GM23338 (cell line): ENCODE results near the gene CCDC3. TPM values are rescaled to one million over a fixed set of nuclear protein-coding genes. Genes with fewer than 3 reads are reported as not detected.

Experiments
- ATAC-seq: fragments of 200-7000 bp; cut with Tn5 transposase; 3 replicates; pipeline ENCODE4 v1.9.1; 2020
- DNase-seq: peaks from one replicate; pipeline ENCODE4 v3.0.0-alpha.2; 2015; ENCODE audit warnings: low spot score
- H2AFZ ChIP-seq: fragments of 200-600 bp; sonication (generic); 2 replicates; pipeline ENCODE4 v1.8.0; 2016; ENCODE audit warnings: antibody characterized with exemption, mild to moderate bottlenecking, moderate library complexity
- H3F3A ChIP-seq: fragments of 200-600 bp; sonication (generic); replicated peaks from 2 replicates; pipeline ENCODE4 v1.8.0; 2017; ENCODE audit warnings: antibody characterized with exemption, mixed run types, low read depth
- H3K27ac ChIP-seq: fragments of 200-600 bp; sonication (generic); 2 replicates; pipeline ENCODE4 v1.6.1; 2016; ENCODE audit warnings: low read depth
- H3K27me3 ChIP-seq: fragments of 200-600 bp; sonication (generic); 2 replicates; pipeline ENCODE4 v1.8.0; 2016; ENCODE audit warnings: mild to moderate bottlenecking, mixed run types, moderate library complexity; ENCODE audit not compliant: insufficient read depth
- H3K36me3 ChIP-seq: fragments of 200-600 bp; sonication (generic); 2 replicates; pipeline ENCODE4 v1.8.0; 2016; ENCODE audit warnings: mild to moderate bottlenecking; ENCODE audit not compliant: insufficient read depth
- H3K4me1 ChIP-seq: fragments of 200-600 bp; sonication (generic); 2 replicates; pipeline ENCODE4 v1.8.0; 2016; ENCODE audit warnings: mild to moderate bottlenecking, moderate library complexity; ENCODE audit not compliant: insufficient read depth
- H3K4me2 ChIP-seq: fragments of 200-600 bp; sonication (generic); 2 replicates; pipeline ENCODE4 v1.7.1; 2017; ENCODE audit warnings: mixed run types
- H3K4me3 ChIP-seq: fragments of 200-600 bp; sonication (generic); 2 replicates; pipeline ENCODE4 v1.6.1; 2016; ENCODE audit warnings: mixed run types
- H3K79me2 ChIP-seq: fragments of 200-600 bp; sonication (generic); replicated peaks from 2 replicates; pipeline ENCODE4 v1.8.0; 2017; ENCODE audit warnings: mild to moderate bottlenecking; ENCODE audit not compliant: insufficient read depth
- H3K9me2 ChIP-seq: fragments of 200-600 bp; sonication (generic); 2 replicates; pipeline ENCODE4 v1.8.0; 2017; ENCODE audit not compliant: insufficient read depth
- H4K20me1 ChIP-seq: fragments of 200-600 bp; sonication (generic); replicated peaks from 2 replicates; pipeline ENCODE4 v1.8.0; 2017; ENCODE audit warnings: mild to moderate bottlenecking; ENCODE audit not compliant: insufficient read depth
- H3K27ac Mint-ChIP-seq: 2 replicates; pipeline ENCODE4 v1.8.0; 2020; ENCODE audit warnings: inconsistent platforms, mild to moderate bottlenecking, moderate library complexity, mixed read lengths
- H3K27me3 Mint-ChIP-seq: 3 replicates; pipeline ENCODE4 v1.8.0; 2022; ENCODE audit warnings: low read depth, mild to moderate bottlenecking, moderate library complexity, mixed read lengths, inconsistent platforms; ENCODE audit not compliant: insufficient read depth, poor library complexity
- H3K36me3 Mint-ChIP-seq: 3 replicates; pipeline ENCODE4 v1.8.0; 2021; ENCODE audit warnings: low read depth, mild to moderate bottlenecking, inconsistent platforms, moderate library complexity, mixed read lengths
- H3K4me1 Mint-ChIP-seq: 3 replicates; pipeline ENCODE4 v1.8.0; 2020; ENCODE audit warnings: mild to moderate bottlenecking, inconsistent platforms, mixed read lengths
- H3K4me3 Mint-ChIP-seq: 3 replicates; pipeline ENCODE4 v1.8.0; 2021; ENCODE audit warnings: moderate library complexity, mild to moderate bottlenecking, inconsistent platforms, mixed read lengths
- H3K9me3 Mint-ChIP-seq: 3 replicates; pipeline ENCODE4 v1.8.0; 2020; ENCODE audit warnings: moderate library complexity, mild to moderate bottlenecking, inconsistent platforms, mixed read lengths
- CREB1 ChIP-seq: fragments of 250-450 bp; sonication (Bioruptor Pico); IDR thresholded peaks from 2 replicates; pipeline ENCODE4 v1.5.0; 2020; ENCODE audit warnings: low read depth, mild to moderate bottlenecking, moderate library complexity
- CTCF ChIP-seq, 2 experiments: fragments of 200-600 bp in 1 of 2; sonication (generic) in 1 of 2; conservative IDR thresholded peaks; 2 replicates each; pipeline versions ENCODE4 v1.5.1 to v1.6.1; 2016 to 2017; ENCODE audit warnings: antibody characterized with exemption in 2 of 2, low read depth in 2 of 2, mild to moderate bottlenecking in 2 of 2, moderate library complexity in 1 of 2
- ETS1 ChIP-seq: IDR thresholded peaks from 2 replicates; pipeline ENCODE4 v1.6.1; 2016; ENCODE audit warnings: antibody characterized with exemption
- EZH2 ChIP-seq: fragments of 200-600 bp; sonication (generic); IDR thresholded peaks from one replicate; pipeline ENCODE4 v1.8.0; 2017; ENCODE audit warnings: antibody characterized with exemption, mild to moderate bottlenecking, low read depth; ENCODE audit not compliant: unreplicated experiment
- EZH2phosphoT487 ChIP-seq: fragments of 200-600 bp; sonication (generic); IDR thresholded peaks from one replicate; pipeline ENCODE4 v1.8.1; 2018; ENCODE audit warnings: antibody characterized with exemption; ENCODE audit not compliant: unreplicated experiment
- JUNB ChIP-seq: IDR thresholded peaks from one replicate; pipeline ENCODE4 v1.6.1; 2016; ENCODE audit warnings: antibody characterized with exemption; ENCODE audit not compliant: unreplicated experiment
- NANOG ChIP-seq: IDR thresholded peaks from 2 replicates; pipeline ENCODE4 v1.6.1; 2016; ENCODE audit warnings: antibody characterized with exemption, borderline replicate concordance
- POLR2AphosphoS5 ChIP-seq: IDR thresholded peaks from 2 replicates; pipeline ENCODE4 v1.6.1; 2016; ENCODE audit warnings: antibody characterized with exemption, low read depth
- REST ChIP-seq: IDR thresholded peaks from one replicate; pipeline ENCODE4 v1.6.1; 2018; ENCODE audit warnings: antibody characterized with exemption; ENCODE audit not compliant: unreplicated experiment
- STAT1 ChIP-seq: IDR thresholded peaks from one replicate; pipeline ENCODE4 v1.6.1; 2016; ENCODE audit warnings: antibody characterized with exemption; ENCODE audit not compliant: unreplicated experiment
- ZNF114 ChIP-seq: fragments of 250-450 bp; sonication (Bioruptor Pico); IDR thresholded peaks from 2 replicates; pipeline ENCODE4 v1.5.0; 2020; ENCODE audit warnings: mild to moderate bottlenecking, moderate library complexity
- ZNF331 ChIP-seq: fragments of 250-450 bp; sonication (Bioruptor Pico); IDR thresholded peaks from 2 replicates; pipeline ENCODE4 v1.5.0; 2020; ENCODE audit warnings: low read depth, mild to moderate bottlenecking, moderate library complexity
- ZNF462 ChIP-seq: fragments of 250-450 bp; sonication (Bioruptor Pico); IDR thresholded peaks from 2 replicates; pipeline ENCODE4 v1.5.0; 2020; ENCODE audit warnings: mild to moderate bottlenecking, moderate library complexity
- polyA plus RNA-seq: library from polyadenylated mRNA; unstranded; fragments of >200 nt; fragmentation: Nextera tagmentation; extraction: Ambion mirVana; gene quantifications from 2 replicates; pipeline ENCODE4 v1.2.1, GENCODE V29; 2016
- total RNA-seq: library from RNA; depleted of rRNA; stranded (reverse); fragments of >200 nt; shearing (Covaris generic); gene quantifications from 2 replicates; pipeline ENCODE4 v1.2.3, GENCODE V29; 2014

CCDC3 gene
- total and polyA plus RNA-seq, 2 experiments from 2014 or later: 1.4 to 5.2 TPM

- no peaks in the 10 kb centered on the region for H3K36me3 ChIP-seq
- H2AFZ ChIP-seq: no peak overlapping the region
- H3K4me2 ChIP-seq: no peak overlapping the region
- H3K27me3 ChIP-seq: no peaks in the 10 kb centered on the region
- Mint-ChIP-seq H3K4me3 (no peak overlapping the region), H3K27ac (no peak overlapping the region), H3K4me1 (no peaks in the 10 kb centered on the region; the same call in 2 of the 3 replicates), H3K27me3 (peaks cover 7% of the 10 kb centered on the region), H3K9me3 (no peaks in the 10 kb centered on the region), H3K36me3 (no peaks in the 10 kb centered on the region)
- no peak overlapping the region for H3K4me3 ChIP-seq
- no peak overlapping the region for H3K27ac ChIP-seq
- TF ChIP-seq CTCF (conservative IDR thresholded peaks at IDR 0.05; ENCODE audit: low read depth in 2 of 2) (no peak), ETS1 (no peak), NANOG (no peak), POLR2AphosphoS5 (no peak), REST (no peak), EZH2 (no peak), ZNF114 (CRISPR knock-in tag) (no peak), JUNB (no peak), ZNF331 (CRISPR knock-in tag) (no peak), STAT1 (no peak), EZH2phosphoT487 (no peak), CREB1 (no peak), ZNF462 (CRISPR knock-in tag) (no peak)
- no peaks in the 10 kb centered on the region for H3F3A ChIP-seq
- no peaks in the 10 kb centered on the region for H4K20me1 ChIP-seq
- no peaks in the 10 kb centered on the region for H3K9me2 ChIP-seq
- no peaks in the 10 kb centered on the region for H3K79me2 ChIP-seq
- no peaks in the 10 kb centered on the region for H3K4me1 ChIP-seq
- ATAC-seq (no peak), DNase-seq (no peak)
Observed at GRCh38 chr10:12974078-12974477, 27.4 kb downstream of the CCDC3 start.
